HG03354 (cell line): ENCODE measurements around the gene EXTL2.
A peak's percentile ranks its signal among the peaks of the same experiment; 100 is the strongest.
"Not testable (repeated sequence)": the region's sequence is repeated elsewhere in the genome, so short reads cannot be mapped to it uniquely, and the experiment has no call there.

Experiments
- ATAC-seq: cut with Tn5 transposase; IDR thresholded peaks from one replicate; pipeline ENCODE4 v1.9.1; 2021; ENCODE audit warnings: mild to moderate bottlenecking; ENCODE audit not compliant: unreplicated experiment, poor library complexity, severe bottlenecking

The EXTL2 gene

DNA sequence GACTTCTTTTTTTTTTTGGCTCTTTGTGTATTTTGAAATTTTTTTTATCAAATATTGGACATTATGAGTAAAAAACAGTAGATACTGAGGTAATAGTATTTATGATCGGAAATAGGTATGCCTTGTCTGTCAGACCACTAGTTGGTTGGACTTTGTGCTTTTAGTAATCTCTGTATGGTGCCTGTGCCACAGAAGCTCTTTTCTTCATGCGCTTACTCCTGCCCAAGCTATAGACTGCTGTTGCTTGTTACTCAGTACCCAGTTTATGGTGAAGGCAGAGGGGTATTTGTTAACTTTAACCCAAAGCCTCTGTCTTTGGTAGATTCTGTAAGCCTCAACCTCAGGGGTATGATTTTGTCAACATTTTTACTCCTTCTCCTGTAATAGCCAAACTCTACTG is 9.9 kb upstream of the EXTL2 start:
- no peak for ATAC-seq

DNA sequence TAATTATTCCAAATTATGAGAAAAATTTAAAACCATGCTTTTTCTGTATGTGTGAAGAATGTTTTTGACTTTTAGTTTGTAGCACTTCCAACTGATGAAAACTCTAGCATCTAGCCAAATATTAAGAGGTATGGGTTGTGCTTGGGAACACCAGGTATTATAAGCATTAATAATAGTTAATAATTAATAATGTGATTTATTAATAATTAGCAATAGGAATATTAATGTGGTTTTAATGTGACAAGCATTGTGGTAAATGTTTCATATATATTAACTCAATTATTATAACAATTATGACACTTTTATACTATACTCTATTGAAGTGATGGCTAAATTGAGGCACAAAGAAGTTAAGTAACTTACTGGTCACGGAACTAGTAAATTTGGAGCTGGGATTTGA is 9.1 kb upstream of the EXTL2 start:
- ATAC-seq = no peak

DNA sequence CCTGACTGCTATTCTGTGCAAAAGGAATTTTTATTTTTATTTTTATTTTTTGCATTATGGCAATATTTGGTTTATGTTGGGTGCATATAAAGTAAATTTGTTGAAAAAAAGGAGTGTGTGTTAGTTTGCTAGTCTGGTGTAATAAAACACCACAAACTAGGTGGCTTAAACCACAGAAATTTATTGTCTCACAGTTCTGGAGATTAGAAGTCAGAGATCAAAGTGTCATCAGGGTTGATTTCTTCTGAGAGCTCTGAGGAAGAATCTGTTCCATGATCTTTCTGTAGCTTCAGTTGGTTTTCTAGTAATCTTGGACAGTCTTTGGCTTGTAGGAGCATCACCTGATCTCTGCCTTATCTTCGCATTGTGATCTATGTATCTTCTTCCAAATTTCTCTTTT is 7.7 kb upstream of the EXTL2 start:
- ATAC-seq = no peak

DNA sequence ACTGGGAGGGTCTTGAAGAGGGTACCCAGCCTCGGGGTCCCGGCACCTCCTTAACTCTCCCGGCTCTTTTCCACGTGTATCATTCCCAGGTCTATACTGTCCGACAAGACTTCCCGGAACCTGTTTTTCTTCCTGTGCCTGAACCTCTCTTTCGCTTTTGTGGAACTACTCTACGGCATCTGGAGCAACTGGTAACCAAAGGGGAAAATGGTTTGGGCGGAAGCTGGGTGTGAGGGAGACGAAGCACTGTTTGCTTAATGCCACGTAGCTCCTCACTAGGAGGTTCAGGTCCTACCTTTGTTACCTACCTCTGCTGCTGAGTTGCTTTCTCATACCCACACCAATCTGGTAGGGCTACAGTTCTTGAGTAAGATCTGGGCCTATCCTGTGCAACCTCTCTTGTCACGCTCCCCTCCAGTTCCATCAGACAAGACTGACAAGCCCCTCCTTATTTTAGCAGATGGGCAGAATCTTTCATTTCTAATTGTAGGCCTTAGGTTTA is 1.9 kb upstream of the EXTL2 start:
- peak; percentile 57 for ATAC-seq

DNA sequence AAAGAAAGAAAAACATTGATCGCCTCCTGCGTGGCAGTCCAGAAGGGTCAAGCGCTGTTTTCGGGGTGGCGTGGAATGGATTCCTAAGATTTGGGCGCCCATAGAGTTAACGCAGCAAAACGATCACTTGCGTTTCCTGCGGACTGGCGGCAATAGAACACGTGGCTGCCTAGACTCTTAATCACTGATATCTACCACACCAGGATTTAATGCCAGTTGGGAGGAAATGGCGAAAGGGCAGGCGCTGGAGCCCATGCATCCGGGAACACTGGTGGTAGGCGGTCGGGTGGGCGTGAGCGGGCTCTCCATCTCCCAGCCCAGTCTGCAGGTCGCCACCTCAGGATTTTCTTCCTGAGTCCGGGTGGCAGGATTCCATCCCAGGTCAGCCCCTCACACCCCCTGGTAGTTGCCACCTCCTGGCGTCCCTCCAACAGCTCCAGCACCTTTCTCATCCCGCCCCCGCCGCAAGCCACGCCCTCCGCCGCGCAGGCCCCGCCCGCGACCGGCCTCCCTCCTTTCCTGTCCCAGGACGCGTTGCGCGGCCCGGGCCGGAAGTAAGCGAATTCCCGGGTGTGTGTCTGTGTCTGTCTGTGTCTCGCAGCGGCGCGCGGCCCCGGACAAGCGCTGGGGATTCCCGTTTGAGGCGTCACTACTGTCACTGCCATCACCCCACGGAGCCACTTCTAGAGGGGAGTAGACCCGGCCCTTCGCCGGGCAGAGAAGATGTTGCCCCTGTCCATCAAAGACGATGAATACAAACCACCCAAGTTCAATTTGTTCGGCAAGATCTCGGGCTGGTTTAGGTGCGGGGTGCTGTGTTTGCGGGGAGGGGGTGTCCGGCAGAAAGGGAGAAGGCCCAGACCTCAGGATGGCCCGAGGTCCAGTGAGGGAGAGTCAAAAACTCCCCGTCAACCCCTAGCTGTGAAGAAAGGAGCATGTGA is 1.2 kb upstream of the EXTL2 start, which contains the start of gene SLC30A7:
SLC30A7 (plus strand) TSS at position 551 of the 941 bp plus-strand sequence; CDS start at position 724, 173 bp downstream.
- ATAC-seq = peak; percentile 75

DNA sequence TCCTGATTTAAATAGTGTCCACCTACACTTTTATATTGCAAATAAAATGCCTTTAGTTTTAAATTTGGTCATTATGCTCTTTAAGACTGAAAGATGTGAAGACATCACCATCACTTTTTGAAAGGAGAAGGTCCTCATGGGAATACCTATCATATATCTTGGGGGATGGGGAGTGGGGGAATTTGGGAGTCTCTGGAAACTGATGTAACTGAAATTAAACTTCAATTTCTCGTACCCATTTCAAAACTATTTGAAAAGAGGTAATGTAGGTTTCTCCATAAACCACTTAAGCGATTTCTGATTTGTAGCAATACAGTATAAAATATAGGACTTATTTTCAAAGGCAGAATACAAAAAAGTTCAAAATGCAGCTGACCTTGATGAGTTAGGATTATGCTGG is 924 bp downstream of the EXTL2 start:
- no peak for ATAC-seq

DNA sequence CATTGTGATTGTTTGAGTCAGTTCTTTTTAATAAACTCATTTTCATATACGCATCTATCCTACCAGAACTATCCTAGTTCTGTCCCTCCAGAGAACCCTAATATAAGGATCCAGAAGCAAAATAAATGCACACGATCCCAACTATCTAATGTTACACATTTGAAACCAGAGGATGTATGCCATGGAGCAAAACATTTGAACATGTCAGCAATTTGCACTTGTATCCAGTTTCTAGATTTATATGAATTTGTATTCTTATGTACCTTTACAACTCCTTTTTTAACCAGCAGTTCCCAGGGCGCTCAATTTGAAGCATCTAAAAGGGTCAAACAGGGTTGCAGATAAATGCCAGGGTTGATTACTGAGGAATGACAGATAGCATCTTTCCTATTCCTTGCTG is 2.1 kb downstream of the EXTL2 start:
- no peak for ATAC-seq

DNA sequence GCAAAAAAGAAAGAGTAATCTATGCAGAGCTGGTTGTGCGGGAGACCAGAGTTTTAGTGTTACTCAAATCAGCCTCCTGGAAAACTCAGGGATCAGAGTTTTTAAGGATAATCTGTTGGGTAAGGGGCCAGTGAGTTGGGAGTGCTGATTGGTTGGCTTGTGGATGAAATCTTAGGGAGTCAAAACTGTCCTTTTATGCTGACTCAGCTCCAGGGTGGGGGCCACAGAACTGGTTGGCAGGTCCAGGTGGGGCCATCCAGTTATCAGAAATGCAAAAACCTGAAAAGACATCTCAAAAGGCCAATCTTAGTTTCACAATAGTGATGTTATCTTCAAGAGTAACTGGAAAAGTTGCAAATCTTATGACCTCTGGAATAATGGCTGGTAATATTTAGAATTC is 3.3 kb downstream of the EXTL2 start:
- no peak for ATAC-seq

DNA sequence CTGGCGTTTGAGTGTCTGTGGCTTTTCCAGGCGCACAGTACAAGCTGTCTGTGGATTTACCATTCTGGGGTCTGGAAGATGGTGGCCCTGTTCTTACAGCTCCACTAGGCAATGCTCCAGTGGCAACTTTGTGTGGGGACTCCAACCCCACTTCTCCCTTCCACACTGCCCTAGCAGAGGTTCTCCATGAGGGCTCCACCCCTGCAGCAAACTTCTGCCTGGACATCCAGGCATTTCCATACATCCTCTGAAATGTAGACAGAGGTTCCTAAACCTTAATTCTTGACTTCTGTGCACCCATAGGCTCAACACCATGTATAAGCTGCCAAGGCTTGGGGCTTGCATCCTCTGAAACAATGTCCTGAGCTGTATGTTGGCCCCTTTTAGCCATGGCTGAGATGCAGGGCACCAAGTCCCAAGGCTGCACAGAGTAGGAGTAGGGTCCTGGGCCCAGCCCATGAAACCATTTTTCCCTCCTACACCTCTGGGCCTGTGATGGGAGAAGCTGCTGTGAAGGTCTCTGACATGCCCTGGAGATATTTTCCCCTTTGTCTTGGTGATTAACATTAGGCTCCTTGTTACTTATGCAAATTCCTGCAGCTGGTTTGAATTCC is 4.7 kb downstream of the EXTL2 start:
- not testable (repeated sequence) for ATAC-seq

DNA sequence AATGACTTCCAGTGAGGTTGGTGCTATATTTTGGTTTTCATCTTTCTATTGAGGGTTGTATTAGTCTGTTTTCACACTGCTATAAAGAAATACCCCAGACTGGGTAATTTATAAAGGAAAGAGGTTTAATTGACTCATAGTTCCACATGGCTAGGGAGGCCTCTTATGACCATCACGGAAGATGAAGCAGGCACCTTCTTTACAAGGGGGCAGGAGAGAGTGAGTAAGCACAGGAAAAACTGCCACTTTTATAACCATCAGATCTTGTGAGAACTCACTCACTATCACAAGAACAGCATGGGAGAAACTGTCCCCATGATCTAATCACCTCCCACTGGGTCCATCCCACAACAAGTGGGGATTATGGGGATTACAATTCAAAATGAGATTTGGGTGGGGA is 5.6 kb downstream of the EXTL2 start:
- ATAC-seq = not testable (repeated sequence)

DNA sequence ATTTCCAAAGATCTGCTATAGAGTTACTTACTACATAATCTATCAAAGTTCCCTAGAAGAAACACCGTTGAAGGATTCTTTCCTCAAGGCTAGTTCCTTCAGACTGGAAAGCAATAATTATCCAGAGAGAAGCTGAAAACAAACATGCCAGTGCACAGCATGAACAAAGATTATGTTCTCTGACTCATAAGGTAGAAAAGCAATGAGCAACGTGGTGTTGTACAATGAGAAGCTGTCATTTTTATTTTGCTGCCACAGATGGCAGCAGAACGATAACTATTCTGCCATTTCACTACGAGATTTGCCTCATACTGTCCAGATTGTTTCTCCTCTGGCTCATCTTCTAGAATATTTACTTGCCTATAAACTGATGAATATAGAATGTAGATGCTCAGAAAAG is 10.7 kb downstream of the EXTL2 start:
- ATAC-seq = no peak

DNA sequence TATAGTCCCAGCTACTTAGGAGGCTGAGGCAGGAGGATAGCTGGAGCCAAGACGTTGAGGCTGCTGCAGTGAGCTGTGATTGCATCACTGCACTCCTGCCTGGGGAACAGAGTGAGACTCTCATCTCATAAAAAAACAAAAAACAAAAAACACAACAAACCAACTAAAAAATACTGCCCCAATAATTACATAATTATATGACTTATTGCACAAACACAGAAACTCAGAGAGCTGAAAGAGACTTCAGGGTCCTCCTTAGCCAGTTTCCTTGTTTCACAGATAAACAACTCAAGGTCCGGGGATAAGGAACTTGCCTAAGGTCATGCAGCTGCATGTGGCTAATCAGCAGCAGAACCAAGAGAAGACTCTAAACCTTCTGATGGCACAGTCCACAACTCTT is 11.9 kb downstream of the EXTL2 start:
- no peak for ATAC-seq

DNA sequence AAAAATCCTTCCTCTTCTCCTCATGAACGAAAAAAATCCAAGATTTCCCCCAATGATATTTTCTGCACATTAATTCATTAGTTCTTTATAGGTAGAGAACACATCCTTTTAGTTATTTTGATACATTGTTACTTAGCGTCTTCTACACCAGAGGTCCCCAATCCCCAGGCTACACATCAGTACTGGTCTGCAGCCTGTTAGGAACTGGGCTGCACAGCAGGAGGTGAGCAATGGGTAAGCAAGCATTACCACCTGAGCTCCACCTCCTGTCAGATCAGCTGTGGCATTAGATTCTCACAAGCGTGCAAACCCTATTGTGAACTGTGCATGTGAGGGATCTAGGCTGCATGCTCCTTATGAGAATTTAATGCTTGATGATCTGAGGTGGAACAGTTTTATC is 13.0 kb downstream of the EXTL2 start:
- ATAC-seq = no peak

DNA sequence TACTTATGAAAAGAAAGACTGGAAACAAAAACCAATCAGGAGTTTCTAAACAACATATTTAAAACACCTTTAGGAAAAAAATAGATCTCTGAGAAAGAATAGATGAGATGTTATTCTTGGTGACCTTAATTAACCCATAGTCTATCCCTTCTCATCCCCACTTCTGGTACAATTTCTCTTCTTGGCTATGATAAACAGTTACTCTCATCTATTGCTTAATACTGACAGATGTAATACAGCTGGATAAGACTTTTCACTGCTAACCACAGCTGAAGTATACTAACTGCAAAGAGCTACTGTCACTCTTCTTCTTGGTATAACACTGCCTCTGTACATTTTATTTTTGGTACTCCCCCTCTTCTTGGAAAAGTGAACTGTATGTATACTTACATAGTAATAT is 15.2 kb downstream of the EXTL2 start:
- ATAC-seq = no peak

DNA sequence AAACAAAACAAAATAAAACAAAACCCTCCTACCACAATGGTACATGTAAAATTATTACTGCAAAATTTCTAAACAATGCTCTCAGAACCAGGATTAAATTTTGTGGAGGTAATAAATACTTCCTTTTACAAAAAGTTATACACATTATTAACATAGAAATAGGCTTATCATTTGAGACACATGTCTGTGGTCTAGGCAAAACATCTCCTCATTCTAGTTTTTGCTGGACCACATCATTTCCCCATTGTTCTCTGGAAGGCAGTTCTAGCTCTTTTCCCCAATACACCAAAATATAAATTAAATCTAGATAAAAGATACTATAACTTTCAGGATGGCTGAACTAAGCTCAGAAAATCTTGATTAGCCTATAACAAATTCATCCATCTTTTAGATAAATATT is 18.4 kb downstream of the EXTL2 start:
- no peak for ATAC-seq

DNA sequence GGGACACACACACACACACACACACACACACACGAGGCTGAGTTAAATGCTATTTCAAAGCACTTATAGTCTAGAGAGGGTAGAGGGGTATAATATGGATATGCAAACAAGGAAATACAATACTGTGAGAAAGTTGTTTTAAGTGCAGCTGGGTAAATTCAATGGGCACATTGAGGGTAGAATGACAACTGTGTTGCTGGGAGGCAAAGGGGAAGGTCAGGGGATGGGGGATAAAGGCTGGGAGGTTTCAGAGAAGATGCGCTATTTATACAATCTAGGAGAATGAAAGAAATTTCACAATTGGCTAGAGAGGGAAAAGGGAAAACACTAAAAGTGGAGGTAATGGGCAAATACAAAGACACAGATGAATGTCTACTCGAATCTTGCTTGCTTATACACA is 19.4 kb downstream of the EXTL2 start:
- no peak for ATAC-seq

DNA sequence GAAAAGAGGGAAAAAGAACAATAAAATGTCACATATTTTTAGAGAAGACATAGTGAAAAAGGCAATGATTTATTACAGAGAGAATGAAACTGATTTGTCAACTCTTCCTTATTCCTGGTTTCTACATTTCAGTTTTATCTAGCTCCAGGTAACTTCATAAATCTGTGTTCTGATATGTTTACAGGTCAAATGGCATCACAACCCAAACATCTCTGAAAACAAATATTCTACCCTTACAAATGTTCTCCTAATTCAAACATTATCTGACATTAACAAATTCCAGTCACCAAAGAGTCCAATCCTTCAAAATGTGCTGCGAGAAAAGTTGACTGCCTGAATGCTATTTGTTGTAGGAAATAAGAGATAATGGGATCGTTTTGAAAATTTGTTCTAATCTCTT is 20.2 kb downstream of the EXTL2 start:
- no peak for ATAC-seq

DNA sequence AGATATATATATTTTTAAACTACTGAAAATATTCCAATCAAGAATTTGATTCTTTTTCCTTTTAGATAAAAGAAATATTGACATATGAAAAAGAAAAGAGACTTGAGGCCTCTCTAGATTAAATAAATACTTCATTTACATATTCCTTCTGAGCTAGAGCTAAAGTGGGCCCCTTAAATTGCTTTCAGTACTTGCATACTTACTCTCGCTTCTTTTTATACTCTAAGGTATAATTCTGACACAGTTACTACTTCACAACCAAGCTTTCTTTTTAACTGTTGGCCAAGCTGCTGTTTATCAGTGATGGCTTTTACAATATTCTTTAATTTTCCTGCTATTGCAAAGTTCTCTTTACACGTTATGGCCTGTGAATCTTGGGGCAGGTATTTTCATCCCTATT is 24.6 kb downstream of the EXTL2 start:
- ATAC-seq = no peak

DNA sequence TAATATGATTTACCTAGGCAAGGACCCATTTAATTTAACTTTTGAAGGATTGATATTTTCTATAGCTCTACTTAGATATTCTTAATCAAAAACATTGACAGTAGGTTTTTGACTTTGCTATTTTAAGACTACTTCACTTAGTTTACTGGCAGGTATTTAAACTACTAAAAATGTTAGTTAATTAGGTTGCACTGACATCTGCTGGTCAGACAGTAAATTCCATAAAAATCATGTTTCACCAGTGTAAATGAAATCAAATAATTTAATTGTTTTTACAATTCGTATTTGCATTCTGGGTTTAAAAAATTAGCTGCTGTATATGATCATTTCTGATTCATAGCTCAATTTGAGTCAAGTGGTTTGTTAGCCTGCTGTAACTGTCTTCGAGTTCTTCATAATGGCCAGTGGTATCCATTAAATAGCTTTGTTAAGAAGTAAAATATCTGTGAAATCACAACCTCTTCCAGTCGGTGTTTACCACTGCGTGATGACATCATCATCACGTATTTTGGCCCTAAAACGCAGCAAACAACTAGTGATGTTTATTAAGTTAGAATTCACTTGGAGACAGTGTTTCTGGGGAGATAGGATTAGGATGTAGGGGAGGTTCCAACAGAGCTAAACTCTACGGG is 26.2 kb downstream of the EXTL2 start:
- ATAC-seq = no peak

DNA sequence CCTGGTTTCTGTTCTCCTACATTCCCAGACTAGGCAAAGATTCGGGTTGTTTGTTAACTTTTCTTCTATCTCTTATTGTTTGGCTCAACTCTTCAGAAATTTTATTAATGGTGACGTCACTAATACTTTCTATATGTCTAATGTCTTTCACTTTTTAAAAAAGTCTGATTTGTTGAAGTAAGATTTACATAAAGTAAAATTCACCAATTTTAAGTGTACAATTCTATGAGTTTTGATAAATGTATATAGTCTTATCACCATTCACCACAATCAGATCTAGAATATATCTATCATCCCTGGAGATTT is 27.8 kb downstream of the EXTL2 start:
- ATAC-seq = no peak
